A549 (cell line): ENCODE measurements around the gene C19orf12. TPM values are rescaled to one million over a fixed set of nuclear protein-coding genes. Genes with fewer than 3 reads are reported as not detected.

Experiments
- ATAC-seq, 2 experiments: fragments of 200-7000 bp in 1 of 2; fragments of >200 bp in 1 of 2; cut with Nextera tagmentation in 1 of 2; cut with Tn5 transposase in 1 of 2; 3 replicates each; pipeline versions ENCODE4 v1.8.0 to v1.9.1; 2018 to 2020; ENCODE audit warnings: mild to moderate bottlenecking in 1 of 2, moderate library complexity in 1 of 2
- CTCF ChIA-PET: fragments of 300-600 bp; sonication (Branson Sonifier 250); formaldehyde crosslinking; extraction: SDS; loops from one replicate; lab custom pipeline; 2021; ENCODE audit warnings: antibody characterized with exemption, inconsistent platforms; lab: Yijun Ruan, JAX
- POLR2A ChIA-PET: fragments of 350-600 bp; formaldehyde crosslinking; extraction: SDS; loops from one replicate; lab custom pipeline; 2021; ENCODE audit warnings: antibody characterized with exemption, inconsistent platforms; lab: Yijun Ruan, JAX
- DNase-seq, 2 experiments: peaks; one replicate each; pipeline versions ENCODE4 v3.0.0 to v3.0.0-alpha.2; 2011 to 2016; ENCODE audit warnings: low read depth in 1 of 2, low spot score in 1 of 2
- FAIRE-seq: peaks from 2 replicates; lab custom pipeline; 2011; peaks lifted over from hg19 to GRCh38; lab: Jason Lieb, UNC
- H3K27ac ChIP-seq, 2 experiments: fragments of >200 bp; sonication (Bioruptor Twin); formaldehyde crosslinking; 3 replicates each; pipeline ENCODE4 v1.5.1; 2016 to 2017
- H3K4me1 ChIP-seq: fragments of >200 bp; sonication (Bioruptor Twin); formaldehyde crosslinking; 3 replicates; pipeline ENCODE4 v1.6.1; 2016
- H3K4me2 ChIP-seq: fragments of >200 bp; sonication (Bioruptor Twin); formaldehyde crosslinking; 3 replicates; pipeline ENCODE4 v1.6.1; 2016
- H3K4me3 ChIP-seq: fragments of >200 bp; sonication (Bioruptor Twin); formaldehyde crosslinking; 3 replicates; pipeline ENCODE4 v1.5.1; 2016
- H3K9me3 ChIP-seq: fragments of >200 bp; sonication (Bioruptor Twin); formaldehyde crosslinking; 3 replicates; pipeline ENCODE4 v1.6.1; 2016
- ATOH8 ChIP-seq: fragments of 250-450 bp; sonication (Bioruptor Pico); IDR thresholded peaks from 2 replicates; pipeline ENCODE4 v1.5.0; 2020; ENCODE audit warnings: low read depth, mild to moderate bottlenecking, moderate library complexity
- BHLHE40 ChIP-seq: IDR thresholded peaks from 2 replicates; pipeline ENCODE4 v1.6.1; 2012; ENCODE audit warnings: low read depth, low read length, inconsistent platforms
- CBX8 ChIP-seq: fragments of 200-600 bp; sonication (generic); IDR thresholded peaks from 2 replicates; pipeline ENCODE4 v1.6.1; 2016
- EHF ChIP-seq: fragments of 250-450 bp; sonication (Bioruptor Pico); IDR thresholded peaks from 2 replicates; pipeline ENCODE4 v1.5.0; 2020; ENCODE audit warnings: mild to moderate bottlenecking
- EHMT2 ChIP-seq: fragments of 200-600 bp; sonication (generic); IDR thresholded peaks from 2 replicates; pipeline ENCODE4 v1.6.1; 2016; ENCODE audit warnings: antibody characterized with exemption, low read depth, mild to moderate bottlenecking, moderate library complexity
- HEYL ChIP-seq: fragments of 250-450 bp; sonication (Bioruptor Pico); IDR thresholded peaks from 2 replicates; pipeline ENCODE4 v1.8.0; 2021; ENCODE audit warnings: mild to moderate bottlenecking, moderate library complexity
- JUNB ChIP-seq: fragments of >200 bp; sonication (Bioruptor Twin); formaldehyde crosslinking; IDR thresholded peaks from 2 replicates; pipeline ENCODE4 v1.6.1; 2016
- KDM5A ChIP-seq: fragments of 200-600 bp; sonication (generic); IDR thresholded peaks from 2 replicates; pipeline ENCODE4 v1.6.1; 2016; ENCODE audit warnings: antibody characterized with exemption, mild to moderate bottlenecking
- MAFK ChIP-seq: fragments of 450-650 bp; IDR thresholded peaks from 2 replicates; pipeline ENCODE4 v1.6.1; 2014; ENCODE audit not compliant: partially characterized antibody
- MYC ChIP-seq: IDR thresholded peaks from 2 replicates; pipeline ENCODE4 v1.6.1; 2012; ENCODE audit warnings: mild to moderate bottlenecking, inconsistent platforms, low read length, improper control_type of control experiment, borderline replicate concordance
- NFE2L2 ChIP-seq: fragments of 150-350 bp; conservative IDR thresholded peaks from 2 replicates; pipeline ENCODE4 v1.6.1; 2014; ENCODE audit warnings: low read length
- PHF8 ChIP-seq: fragments of 200-600 bp; sonication (generic); IDR thresholded peaks from 2 replicates; pipeline ENCODE4 v1.6.1; 2016; ENCODE audit warnings: low read depth, mild to moderate bottlenecking, antibody characterized with exemption, moderate library complexity, borderline replicate concordance
- POLR2A ChIP-seq: IDR thresholded peaks from 2 replicates; pipeline ENCODE4 v1.6.1; 2012; ENCODE audit warnings: mild to moderate bottlenecking, low read length
- RAD21 ChIP-seq, 2 experiments: fragments of >200 bp in 1 of 2; sonication (Bioruptor Twin) in 1 of 2; formaldehyde crosslinking in 1 of 2; IDR thresholded peaks in 1 of 2; conservative IDR thresholded peaks in 1 of 2; 2 replicates in 1 of 2; 3 replicates in 1 of 2; pipeline ENCODE4 v1.6.1; 2012 to 2018; ENCODE audit warnings: inconsistent platforms in 1 of 2
- RNF2 ChIP-seq: fragments of 200-600 bp; sonication (generic); IDR thresholded peaks from 2 replicates; pipeline ENCODE4 v1.6.1; 2016; ENCODE audit warnings: low read depth, mild to moderate bottlenecking, antibody characterized with exemption, moderate library complexity, borderline replicate concordance
- SREBF2 ChIP-seq: fragments of 450-650 bp; IDR thresholded peaks from 2 replicates; pipeline ENCODE4 v1.6.1; 2014; ENCODE audit warnings: mild to moderate bottlenecking, moderate library complexity
- ZNF302 ChIP-seq: fragments of 250-450 bp; sonication (Bioruptor Pico); IDR thresholded peaks from 2 replicates; pipeline ENCODE4 v1.9.0; 2021; ENCODE audit warnings: inconsistent platforms, mild to moderate bottlenecking, moderate library complexity
- WGBS: methylation state at CpG from one replicate; pipeline ENCODE4 v1.1.6; 2017; ENCODE audit errors: missing lambda C conversion rate; 5-methylcytosine and 5-hydroxymethylcytosine counted together
- polyA plus RNA-seq, 4 experiments: library from polyadenylated mRNA; depleted of rRNA in 3 of 4; stranded (reverse); fragments of >200 nt; fragmentation: RNase III in 1 of 4; extraction: RNeasy Plus Mini Kit Qiagen cat#74134 plus additional on column Dnase treatment in 1 of 4; gene quantifications; 2 replicates in 3 of 4; 3 replicates in 1 of 4; pipeline ENCODE4 v1.2.3, GENCODE V29; 2011 to 2017
- TF ChIP-seq, protein P1 (sequence below): fragments of 150-350 bp; IDR thresholded peaks from 2 replicates; pipeline ENCODE4 v1.6.1; 2014; ENCODE audit warnings: low read depth, mild to moderate bottlenecking, low read length
- TF ChIP-seq, protein P2 (sequence below): fragments of 200-600 bp; sonication (generic); IDR thresholded peaks from 2 replicates; pipeline ENCODE4 v1.6.1; 2016; ENCODE audit warnings: antibody characterized with exemption, mild to moderate bottlenecking, moderate library complexity

Gene C19orf12
- polyA plus RNA-seq, 2 of the 4 experiments (the other 2 are of a cell fraction), result 34.3 to 35.2 TPM

DNA sequence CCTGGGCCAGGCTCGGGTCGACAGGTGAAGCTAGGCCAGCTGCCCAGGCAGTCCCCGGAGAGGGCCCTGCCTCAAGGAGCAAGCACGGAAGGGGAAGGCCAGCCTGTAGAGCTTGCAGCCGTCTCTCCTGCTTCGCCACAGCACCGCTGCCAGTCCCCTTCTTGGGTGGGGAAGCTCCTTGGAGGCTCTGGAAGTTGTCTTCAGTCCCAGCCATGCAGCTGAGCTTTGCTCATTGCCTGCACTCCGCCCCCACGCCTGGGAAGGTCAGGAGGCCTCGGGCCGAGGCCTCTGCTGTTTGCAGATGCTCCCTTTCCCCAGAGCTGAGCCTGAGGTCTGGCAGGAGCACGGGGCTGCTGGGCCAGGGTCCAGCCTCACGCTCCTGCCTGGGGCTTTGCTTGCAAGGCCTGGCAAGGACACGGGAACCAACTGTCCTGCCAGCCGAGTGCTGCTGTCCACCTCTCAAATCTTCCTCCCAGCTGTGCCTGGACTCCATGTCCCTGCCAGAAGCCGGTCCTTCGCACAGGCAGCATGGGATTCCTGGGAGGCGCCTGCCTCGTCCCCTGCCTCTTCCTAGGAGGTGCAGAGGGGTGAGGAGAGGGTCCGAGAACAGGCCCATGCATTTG, 36.5 kb downstream of the C19orf12 start (continued):
- TF ChIP-seq ATOH8 (CRISPR knock-in tag), result no peak
- TF ChIP-seq, protein P1, sequence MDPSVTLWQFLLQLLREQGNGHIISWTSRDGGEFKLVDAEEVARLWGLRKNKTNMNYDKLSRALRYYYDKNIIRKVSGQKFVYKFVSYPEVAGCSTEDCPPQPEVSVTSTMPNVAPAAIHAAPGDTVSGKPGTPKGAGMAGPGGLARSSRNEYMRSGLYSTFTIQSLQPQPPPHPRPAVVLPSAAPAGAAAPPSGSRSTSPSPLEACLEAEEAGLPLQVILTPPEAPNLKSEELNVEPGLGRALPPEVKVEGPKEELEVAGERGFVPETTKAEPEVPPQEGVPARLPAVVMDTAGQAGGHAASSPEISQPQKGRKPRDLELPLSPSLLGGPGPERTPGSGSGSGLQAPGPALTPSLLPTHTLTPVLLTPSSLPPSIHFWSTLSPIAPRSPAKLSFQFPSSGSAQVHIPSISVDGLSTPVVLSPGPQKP, result no peak
- TF ChIP-seq, protein P2, sequence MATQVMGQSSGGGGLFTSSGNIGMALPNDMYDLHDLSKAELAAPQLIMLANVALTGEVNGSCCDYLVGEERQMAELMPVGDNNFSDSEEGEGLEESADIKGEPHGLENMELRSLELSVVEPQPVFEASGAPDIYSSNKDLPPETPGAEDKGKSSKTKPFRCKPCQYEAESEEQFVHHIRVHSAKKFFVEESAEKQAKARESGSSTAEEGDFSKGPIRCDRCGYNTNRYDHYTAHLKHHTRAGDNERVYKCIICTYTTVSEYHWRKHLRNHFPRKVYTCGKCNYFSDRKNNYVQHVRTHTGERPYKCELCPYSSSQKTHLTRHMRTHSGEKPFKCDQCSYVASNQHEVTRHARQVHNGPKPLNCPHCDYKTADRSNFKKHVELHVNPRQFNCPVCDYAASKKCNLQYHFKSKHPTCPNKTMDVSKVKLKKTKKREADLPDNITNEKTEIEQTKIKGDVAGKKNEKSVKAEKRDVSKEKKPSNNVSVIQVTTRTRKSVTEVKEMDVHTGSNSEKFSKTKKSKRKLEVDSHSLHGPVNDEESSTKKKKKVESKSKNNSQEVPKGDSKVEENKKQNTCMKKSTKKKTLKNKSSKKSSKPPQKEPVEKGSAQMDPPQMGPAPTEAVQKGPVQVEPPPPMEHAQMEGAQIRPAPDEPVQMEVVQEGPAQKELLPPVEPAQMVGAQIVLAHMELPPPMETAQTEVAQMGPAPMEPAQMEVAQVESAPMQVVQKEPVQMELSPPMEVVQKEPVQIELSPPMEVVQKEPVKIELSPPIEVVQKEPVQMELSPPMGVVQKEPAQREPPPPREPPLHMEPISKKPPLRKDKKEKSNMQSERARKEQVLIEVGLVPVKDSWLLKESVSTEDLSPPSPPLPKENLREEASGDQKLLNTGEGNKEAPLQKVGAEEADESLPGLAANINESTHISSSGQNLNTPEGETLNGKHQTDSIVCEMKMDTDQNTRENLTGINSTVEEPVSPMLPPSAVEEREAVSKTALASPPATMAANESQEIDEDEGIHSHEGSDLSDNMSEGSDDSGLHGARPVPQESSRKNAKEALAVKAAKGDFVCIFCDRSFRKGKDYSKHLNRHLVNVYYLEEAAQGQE, result no peak

DNA sequence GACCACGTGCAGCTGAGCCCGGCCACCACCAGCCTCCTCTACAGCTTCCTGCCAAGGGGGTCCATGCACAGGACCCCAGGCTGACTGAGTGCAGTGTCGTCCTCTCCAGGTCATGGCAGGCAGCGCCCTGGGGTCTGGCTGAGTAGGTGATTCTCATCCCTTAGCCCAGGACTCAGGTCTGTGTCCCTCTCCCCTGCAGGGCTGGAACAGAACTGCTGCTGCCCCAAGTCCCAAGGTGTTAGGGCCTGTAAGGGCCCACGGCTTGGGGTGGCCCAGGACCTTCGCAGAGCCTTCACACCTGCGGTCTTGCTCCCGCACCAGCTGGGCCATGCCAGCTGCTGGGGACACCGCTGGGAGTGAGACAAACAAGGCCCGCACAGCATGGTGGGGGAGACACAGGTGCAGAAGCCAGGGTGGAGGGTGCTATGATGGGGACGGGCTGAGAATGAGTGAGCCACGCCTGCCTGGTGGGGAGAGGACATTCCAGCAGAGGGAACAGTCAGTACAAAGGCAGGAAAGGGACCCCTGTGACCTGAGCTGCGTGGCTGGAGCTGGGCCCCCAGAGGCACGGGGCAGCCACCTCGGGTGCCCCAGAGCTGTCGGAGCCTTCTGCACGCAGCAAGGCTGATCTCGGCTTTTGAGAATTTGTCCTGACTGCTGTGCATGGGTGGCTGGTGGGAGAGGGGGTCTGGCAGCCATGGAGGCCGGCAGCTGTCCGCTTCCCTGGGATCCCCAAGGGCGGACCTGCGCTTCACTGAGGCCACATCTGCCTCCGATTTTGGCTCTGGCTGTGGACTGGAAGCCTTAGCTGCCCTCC, 37.9 kb downstream of the C19orf12 start:
- ChIA-PET CTCF (interaction anchor here (0.6 to 9.4 kb wide), 13 partner anchors 8 to 1000 kb away, joined by 3 to 78 read pairs (median 6); partner anchors contain the start of gene PLEKHF1), POLR2A (no interaction called here)
- no peaks in the 10 kb centered on the region for H3K9me3 ChIP-seq
- no peak overlapping the region for H3K4me2 ChIP-seq
- 80% methylated on average over 23 of the region's 23 CpGs for WGBS
- DNase-seq, result no peak
- FAIRE-seq, result no peak
- H3K4me3 ChIP-seq, result no peak overlapping the region
- peak; percentile 48 to 67; a peak in 3 of 6 replicates for ATAC-seq
- no peak overlapping the region for H3K27ac ChIP-seq
- H3K4me1 ChIP-seq, result no peaks in the 10 kb centered on the region
- no peak for TF ChIP-seq EHMT2
- TF ChIP-seq PHF8, result no peak
- no peak for TF ChIP-seq ZNF302 (CRISPR knock-in tag)
- no peak for TF ChIP-seq SREBF2
- TF ChIP-seq MYC, result no peak
- no peak for TF ChIP-seq JUNB
- no peak for TF ChIP-seq KDM5A
- TF ChIP-seq POLR2A, result no peak
- no peak for TF ChIP-seq EHF (CRISPR knock-in tag)
- no peak for TF ChIP-seq RAD21 (conservative IDR thresholded peaks at IDR 0.05 in 1 of 2, IDR thresholded peaks at IDR 0.05 in 1 of 2)
- no peak for TF ChIP-seq HEYL
- TF ChIP-seq RNF2, result no peak

GRCh38 chr19:29676586-29676985, 38.5 kb downstream of the C19orf12 start:
- FAIRE-seq (no peak), DNase-seq (no peak), ATAC-seq (peak in 1 of 2 experiments; percentile 4; a peak in 1 of 6 replicates)
- ChIA-PET CTCF (interaction anchor here (1.1 to 9.4 kb wide), 9 partner anchors 8 to 1001 kb away, joined by 3 to 78 read pairs (median 8); partner anchors contain the start of gene PLEKHF1), POLR2A (no interaction called here)
- WGBS, result 73% methylated on average over 8 of the region's 8 CpGs
- no peak overlapping the region for H3K4me3 ChIP-seq
- H3K4me1 ChIP-seq, result no peaks in the 10 kb centered on the region; the same call in 2 of the 3 replicates
- no peaks in the 10 kb centered on the region for H3K9me3 ChIP-seq
- no peak for TF ChIP-seq BHLHE40
- no peak for TF ChIP-seq MYC
- no peak for TF ChIP-seq NFE2L2
- TF ChIP-seq MAFK, result no peak
- TF ChIP-seq CBX8, result no peak
- H3K27ac ChIP-seq, result no peak overlapping the region
- no peak overlapping the region for H3K4me2 ChIP-seq
